CD8-positive, alpha-beta memory T cell (primary cell): ENCODE measurements around the gene DNAJC19. TPM values are rescaled to one million over a fixed set of nuclear protein-coding genes. Genes with fewer than 3 reads are reported as not detected.
A peak's percentile ranks its signal among the peaks of the same experiment; 100 is the strongest.
"Not testable (repeated sequence)": the region's sequence is repeated elsewhere in the genome, so short reads cannot be mapped to it uniquely, and the experiment has no call there.

ENCODE experiments used
- CTCF ChIA-PET: fragments of 350-600 bp; sonication (Branson Sonifier 250); formaldehyde crosslinking; loops from one replicate; lab custom pipeline; 2021; ENCODE audit warnings: antibody characterized with exemption; lab: Charles Lee
- POLR2A ChIA-PET: fragments of 350-600 bp; sonication (Branson Sonifier 250); formaldehyde crosslinking; loops from one replicate; lab custom pipeline; 2021; ENCODE audit warnings: antibody characterized with exemption; lab: Charles Lee
- DNase-seq, 5 donors: peaks; one replicate each; pipeline versions ENCODE4 v3.0.0 to v3.0.0-alpha.2; 2020 to 2022; ENCODE audit warnings: mixed read lengths in 1 of 5
- H3K27ac ChIP-seq: one replicate; pipeline ENCODE4 v1.7.0; 2013; ENCODE audit warnings: low read depth, mild to moderate bottlenecking, low read length, moderate library complexity
- H3K27me3 ChIP-seq: 2 replicates; pipeline ENCODE4 v1.7.0; 2013; ENCODE audit warnings: low read length, mild to moderate bottlenecking; ENCODE audit not compliant: insufficient read depth, poor library complexity, severe bottlenecking
- H3K36me3 ChIP-seq: 2 replicates; pipeline ENCODE4 v1.7.0; 2013; ENCODE audit warnings: mild to moderate bottlenecking, low read length, moderate library complexity; ENCODE audit not compliant: insufficient read depth
- H3K4me1 ChIP-seq: 2 replicates; pipeline ENCODE4 v1.7.0; 2013; ENCODE audit warnings: mild to moderate bottlenecking, low read length, moderate library complexity; ENCODE audit not compliant: insufficient read depth
- H3K4me3 ChIP-seq: 2 replicates; pipeline ENCODE4 v1.7.0; 2013; ENCODE audit warnings: mild to moderate bottlenecking, low read length
- H3K9me3 ChIP-seq: 2 replicates; pipeline ENCODE4 v1.7.0; 2013; ENCODE audit warnings: mild to moderate bottlenecking, low read length
- H3K27ac Mint-ChIP-seq, 8 donors: one replicate each; pipeline ENCODE4 v1.8.0; 2020 to 2021; ENCODE audit warnings: mixed read lengths in 8 of 8, mild to moderate bottlenecking in 6 of 8, inconsistent platforms in 3 of 8, moderate library complexity in 3 of 8
- H3K27me3 Mint-ChIP-seq, 2 donors: one replicate each; pipeline ENCODE4 v1.8.0; 2020 to 2021; ENCODE audit warnings: mixed read lengths in 2 of 2, mild to moderate bottlenecking in 1 of 2, moderate library complexity in 1 of 2
- H3K36me3 Mint-ChIP-seq, 3 donors: one replicate each; pipeline ENCODE4 v1.8.0; 2020 to 2021; ENCODE audit warnings: mixed read lengths in 3 of 3, inconsistent platforms in 1 of 3, mild to moderate bottlenecking in 1 of 3
- H3K4me1 Mint-ChIP-seq, 3 donors: one replicate each; pipeline ENCODE4 v1.8.0; 2020 to 2021; ENCODE audit warnings: mixed read lengths in 3 of 3, inconsistent platforms in 1 of 3, mild to moderate bottlenecking in 1 of 3
- H3K4me3 Mint-ChIP-seq, 7 donors: one replicate each; pipeline ENCODE4 v1.8.0; 2020 to 2021; ENCODE audit warnings: mixed read lengths in 7 of 7, mild to moderate bottlenecking in 6 of 7, moderate library complexity in 4 of 7, inconsistent platforms in 2 of 7
- H3K9me3 Mint-ChIP-seq, 5 donors: one replicate each; pipeline ENCODE4 v1.8.0; 2020 to 2022; ENCODE audit warnings: mixed read lengths in 5 of 5, mild to moderate bottlenecking in 3 of 5, moderate library complexity in 2 of 5, inconsistent platforms in 1 of 5
- polyA plus RNA-seq: library from polyadenylated mRNA; unstranded; fragments of 300-500 nt; fragmentation: Illumina TruSeq; gene quantifications from one replicate; pipeline ENCODE4 v1.2.3, GENCODE V29; 2021
- total RNA-seq, 2 experiments: library from RNA; stranded (reverse); gene quantifications; one replicate each; pipeline ENCODE4 v1.2.3, GENCODE V29; 2021

Gene DNAJC19
- total and polyA plus RNA-seq, 3 experiments from 2014 or later, result 70.2 to 102 (median 72.0) TPM

- H3K9me3 ChIP-seq, H3K27me3 ChIP-seq, H3K4me3 Mint-ChIP-seq, DNase-seq, H3K36me3 ChIP-seq, H3K4me1 Mint-ChIP-seq, H3K4me3 ChIP-seq, CTCF ChIA-PET, H3K27ac Mint-ChIP-seq, H3K4me1 ChIP-seq, H3K27ac ChIP-seq, POLR2A ChIA-PET: not testable (repeated sequence)
- Mint-ChIP-seq H3K27me3 (peaks cover 15 to 29% of the 10 kb centered on the region in 2 donors), H3K36me3 (peaks cover 2 to 39% (median 10%) of the 10 kb centered on the region in 3 donors), H3K9me3 (peaks cover 15 to 40% (median 31%) of the 10 kb centered on the region in 5 donors)
Measured at GRCh38 chr3:181003469-181003868, 13.9 kb upstream of the DNAJC19 start.

- H3K9me3 ChIP-seq, POLR2A ChIA-PET, H3K4me1 Mint-ChIP-seq, H3K36me3 ChIP-seq, DNase-seq, H3K4me3 Mint-ChIP-seq, H3K27ac Mint-ChIP-seq, H3K4me3 ChIP-seq, H3K27me3 ChIP-seq, CTCF ChIA-PET, H3K4me1 ChIP-seq, H3K27ac ChIP-seq: not testable (repeated sequence)
- peaks cover 15 to 29% of the 10 kb centered on the region in 2 donors for H3K27me3 Mint-ChIP-seq
- peaks cover 2 to 39% (median 10%) of the 10 kb centered on the region in 3 donors for H3K36me3 Mint-ChIP-seq
- peaks cover 15 to 40% (median 31%) of the 10 kb centered on the region in 5 donors for H3K9me3 Mint-ChIP-seq
Measured at GRCh38 chr3:181002331-181002730, 12.8 kb upstream of the DNAJC19 start.

GRCh38 chr3:180996415-180996932 lies 6.9 kb upstream of the DNAJC19 start:
- H3K4me3 Mint-ChIP-seq, result no peak overlapping the region
- H3K9me3 Mint-ChIP-seq, result peaks cover 6 to 20% (median 13%) of the 10 kb centered on the region in 5 donors
- peaks cover 0 to under 1% (median under 1%) of the 10 kb centered on the region in 3 donors for H3K4me1 Mint-ChIP-seq
- peaks cover 0 to 13% (median 3%) of the 10 kb centered on the region in 3 donors for H3K36me3 Mint-ChIP-seq
- Histone ChIP-seq H3K36me3 (no peaks in the 10 kb centered on the region), H3K4me3 (no peak overlapping the region), H3K4me1 (no peaks in the 10 kb centered on the region), H3K9me3 (no peaks in the 10 kb centered on the region), H3K27ac (no peak overlapping the region), H3K27me3 (no peaks in the 10 kb centered on the region)
- DNase-seq, result no peak
- H3K27me3 Mint-ChIP-seq, result peaks cover 12 to 16% of the 10 kb centered on the region in 2 donors
- peak overlapping the region in 1 of 8 donors; percentile 16 for H3K27ac Mint-ChIP-seq
- POLR2A ChIA-PET, result no interaction called here
- CTCF ChIA-PET, result no interaction called here

- H3K9me3 ChIP-seq, result no peaks in the 10 kb centered on the region
- no peaks in the 10 kb centered on the region for H3K27me3 ChIP-seq
- H3K4me3 ChIP-seq, result peak overlapping the region; percentile 69
- Mint-ChIP-seq H3K36me3 (peaks cover 0 to 37% (median 3%) of the 10 kb centered on the region in 3 donors), H3K27ac (peak overlapping the region; percentile 58 to 99 (median 95)), H3K27me3 (peaks cover 2 to 3% of the 10 kb centered on the region in 2 donors), H3K4me3 (peak overlapping the region; percentile 89 to 100 (median 98)), H3K9me3 (no peaks in the 10 kb centered on the region), H3K4me1 (peaks cover 29 to 54% (median 50%) of the 10 kb centered on the region in 3 donors)
- peaks cover 4% of the 10 kb centered on the region for H3K36me3 ChIP-seq
- POLR2A ChIA-PET, result no interaction called here
- CTCF ChIA-PET, result no interaction called here
- H3K4me1 ChIP-seq, result peaks cover 20% of the 10 kb centered on the region
- peak overlapping the region; percentile 76 for H3K27ac ChIP-seq
- DNase-seq, result no peak
Measured at GRCh38 chr3:180990505-180990904, 969 bp upstream of the DNAJC19 start.

GRCh38 chr3:180987344-180987743 lies 2.2 kb downstream of the DNAJC19 start:
- H3K4me3 ChIP-seq, result no peak overlapping the region
- POLR2A ChIA-PET, result no interaction called here
- Mint-ChIP-seq H3K4me1 (peaks cover 32 to 65% (median 58%) of the 10 kb centered on the region in 3 donors), H3K27me3 (no peaks in the 10 kb centered on the region), H3K4me3 (peak overlapping the region in 5 of 7 donors; percentile 16 to 99 (median 89)), H3K9me3 (no peaks in the 10 kb centered on the region), H3K36me3 (peaks cover 0 to 63% (median 6%) of the 10 kb centered on the region in 3 donors), H3K27ac (peak overlapping the region; percentile 35 to 94 (median 76))
- no peak for DNase-seq
- no peaks in the 10 kb centered on the region for H3K27me3 ChIP-seq
- H3K4me1 ChIP-seq, result peaks cover 20% of the 10 kb centered on the region
- CTCF ChIA-PET, result no interaction called here
- no peak overlapping the region for H3K27ac ChIP-seq
- peaks cover 18% of the 10 kb centered on the region for H3K36me3 ChIP-seq
- no peaks in the 10 kb centered on the region for H3K9me3 ChIP-seq

GRCh38 chr3:180986366-180986765 lies 3.2 kb downstream of the DNAJC19 start:
- H3K27me3 ChIP-seq, CTCF ChIA-PET, H3K9me3 Mint-ChIP-seq, DNase-seq, POLR2A ChIA-PET, H3K27me3 Mint-ChIP-seq, H3K4me3 ChIP-seq, H3K9me3 ChIP-seq, H3K27ac ChIP-seq: not testable (repeated sequence)
- peaks cover 32 to 64% (median 63%) of the 10 kb centered on the region in 3 donors for H3K4me1 Mint-ChIP-seq
- H3K4me3 Mint-ChIP-seq, result peak overlapping the region in 1 of 7 donors; percentile 51
- Histone ChIP-seq H3K36me3 (peaks cover 18% of the 10 kb centered on the region), H3K4me1 (peaks cover 20% of the 10 kb centered on the region)
- H3K27ac Mint-ChIP-seq, result peak overlapping the region in 4 of 8 donors; percentile 35 to 82 (median 70)
- H3K36me3 Mint-ChIP-seq, result peaks cover 0 to 70% (median 6%) of the 10 kb centered on the region in 3 donors

GRCh38 chr3:180983136-180983535 lies 6.4 kb downstream of the DNAJC19 start:
- peak overlapping the region in 6 of 8 donors; percentile 18 to 70 (median 50) for H3K27ac Mint-ChIP-seq
- H3K9me3 Mint-ChIP-seq, result no peaks in the 10 kb centered on the region
- Histone ChIP-seq H3K4me3 (no peak overlapping the region), H3K27me3 (no peaks in the 10 kb centered on the region), H3K9me3 (no peaks in the 10 kb centered on the region), H3K4me1 (peaks cover 6% of the 10 kb centered on the region), H3K27ac (no peak overlapping the region), H3K36me3 (peaks cover 18% of the 10 kb centered on the region)
- no peak for DNase-seq
- H3K27me3 Mint-ChIP-seq, result no peaks in the 10 kb centered on the region
- peaks cover 0 to 80% (median 8%) of the 10 kb centered on the region in 3 donors for H3K36me3 Mint-ChIP-seq
- peaks cover 15 to 45% (median 32%) of the 10 kb centered on the region in 3 donors for H3K4me1 Mint-ChIP-seq
- POLR2A ChIA-PET, result no interaction called here
- no peak overlapping the region for H3K4me3 Mint-ChIP-seq
- CTCF ChIA-PET, result no interaction called here

GRCh38 chr3:180981912-180982311 lies 7.6 kb downstream of the DNAJC19 start:
- H3K27ac ChIP-seq, result no peak overlapping the region
- H3K4me1 ChIP-seq, result no peaks in the 10 kb centered on the region
- ChIA-PET CTCF (no interaction called here), POLR2A (no interaction called here)
- Mint-ChIP-seq H3K4me1 (peaks cover 6 to 33% (median 24%) of the 10 kb centered on the region in 3 donors), H3K4me3 (no peak overlapping the region), H3K36me3 (peaks cover 0 to 74% (median 11%) of the 10 kb centered on the region in 3 donors), H3K9me3 (no peaks in the 10 kb centered on the region), H3K27me3 (no peaks in the 10 kb centered on the region), H3K27ac (peak overlapping the region in 6 of 8 donors; percentile 3 to 68 (median 25))
- H3K9me3 ChIP-seq, result no peaks in the 10 kb centered on the region
- H3K4me3 ChIP-seq, result no peak overlapping the region
- DNase-seq, result no peak
- no peaks in the 10 kb centered on the region for H3K27me3 ChIP-seq
- H3K36me3 ChIP-seq, result peaks cover 18% of the 10 kb centered on the region
